ENCODE data around the gene SERAC1. TPM values are rescaled to one million over a fixed set of nuclear protein-coding genes. Genes with fewer than 3 reads are reported as not detected.

Gene SERAC1
- total and polyA plus RNA-seq, 4 donors, result 3.1 to 10.1 (median 4.8) TPM

GRCh38 chr6:158198461-158198860 is 30.4 kb upstream of the SERAC1 start:
- H3K36me3 ChIP-seq (ENCODE audit: control insufficient read depth in 4 of 4, insufficient read depth in 4 of 4, low read length in 4 of 4), result no peaks in the 10 kb centered on the region
- H3K27me3 ChIP-seq (ENCODE audit: control insufficient read depth in 3 of 3, insufficient read depth in 3 of 3, low read length in 2 of 3), result no peaks in the 10 kb centered on the region
- no peak overlapping the region for H3K9ac ChIP-seq (ENCODE audit: insufficient read depth in 1 of 2, low read length in 2 of 2)
- H3K9me3 ChIP-seq (ENCODE audit: control insufficient read depth in 4 of 4, insufficient read depth in 3 of 4, low read length in 3 of 4), result no peaks in the 10 kb centered on the region
- TF ChIP-seq CTCF (IDR thresholded peaks at IDR 0.05; ENCODE audit: control extremely low read depth, extremely low read depth), result no peak
- peaks cover 0 to 7% (median 0%) of the 10 kb centered on the region in 5 donors for H3K4me1 ChIP-seq (ENCODE audit: control insufficient read depth in 5 of 5, insufficient read depth in 5 of 5, low read length in 5 of 5)
- no peak for DNase-seq
- no peak overlapping the region for H3K27ac ChIP-seq (ENCODE audit: low read depth in 1 of 2, low read length in 1 of 2)
- WGBS, 2 donors, result 91 to 92% methylated on average over 13 of the region's 13 CpGs
- no peak overlapping the region for H3K4me3 ChIP-seq
- no peak for ATAC-seq (ENCODE audit: insufficient read depth, low FRiP score)

GRCh38 chr6:158194487-158195280 is 26.6 kb upstream of the SERAC1 start:
- Histone ChIP-seq H3K27me3 (ENCODE audit: control insufficient read depth in 3 of 3, insufficient read depth in 3 of 3, low read length in 2 of 3) (no peaks in the 10 kb centered on the region), H3K36me3 (ENCODE audit: control insufficient read depth in 4 of 4, insufficient read depth in 4 of 4, low read length in 4 of 4) (peaks cover 0 to 10% (median 5%) of the 10 kb centered on the region in 4 donors), H3K9me3 (ENCODE audit: control insufficient read depth in 4 of 4, insufficient read depth in 3 of 4, low read length in 3 of 4) (no peaks in the 10 kb centered on the region), H3K9ac (ENCODE audit: insufficient read depth in 1 of 2, low read length in 2 of 2) (no peak overlapping the region), H3K4me1 (ENCODE audit: control insufficient read depth in 5 of 5, insufficient read depth in 5 of 5, low read length in 5 of 5) (peaks cover 0 to 7% (median 0%) of the 10 kb centered on the region in 5 donors), H3K4me3 (no peak overlapping the region), H3K27ac (ENCODE audit: low read depth in 1 of 2, low read length in 1 of 2) (no peak overlapping the region)
- DNase-seq (no peak), ATAC-seq (ENCODE audit: insufficient read depth, low FRiP score) (no peak)
- no peak for TF ChIP-seq CTCF (IDR thresholded peaks at IDR 0.05; ENCODE audit: control extremely low read depth, extremely low read depth)
- 81 to 91% methylated on average over 4 of the region's 4 CpGs for WGBS, 2 donors

- ATAC-seq (ENCODE audit: insufficient read depth, low FRiP score) (no peak), DNase-seq (no peak)
- no peak overlapping the region for H3K4me3 ChIP-seq
- no peaks in the 10 kb centered on the region for H3K27me3 ChIP-seq (ENCODE audit: control insufficient read depth in 3 of 3, insufficient read depth in 3 of 3, low read length in 2 of 3)
- no peaks in the 10 kb centered on the region for H3K9me3 ChIP-seq (ENCODE audit: control insufficient read depth in 4 of 4, insufficient read depth in 3 of 4, low read length in 3 of 4)
- H3K9ac ChIP-seq (ENCODE audit: insufficient read depth in 1 of 2, low read length in 2 of 2), result no peak overlapping the region
- H3K27ac ChIP-seq (ENCODE audit: low read depth in 1 of 2, low read length in 1 of 2), result no peak overlapping the region
- peaks cover 0 to 10% (median 7%) of the 10 kb centered on the region in 4 donors for H3K36me3 ChIP-seq (ENCODE audit: control insufficient read depth in 4 of 4, insufficient read depth in 4 of 4, low read length in 4 of 4)
- peaks cover 0 to 7% (median 0%) of the 10 kb centered on the region in 5 donors for H3K4me1 ChIP-seq (ENCODE audit: control insufficient read depth in 5 of 5, insufficient read depth in 5 of 5, low read length in 5 of 5)
- no peak for TF ChIP-seq CTCF (IDR thresholded peaks at IDR 0.05; ENCODE audit: control extremely low read depth, extremely low read depth)
- WGBS, 2 donors, result 95 to 97% methylated on average over 4 of the region's 4 CpGs
Observed at GRCh38 chr6:158191761-158192160, 23.7 kb upstream of the SERAC1 start.

Measured in lung (tissue), 12 donors.